GM12878 (cell line): ENCODE results near the gene KLHL2.

Source experiments
- ASH2L ChIP-seq: fragments of 300-600, 200-600 bp; sonication (generic); IDR thresholded peaks from 2 replicates; pipeline ENCODE4 v1.6.1; 2017; ENCODE audit warnings: low read depth, mild to moderate bottlenecking, borderline replicate concordance
- ATF2 ChIP-seq: IDR thresholded peaks from 2 replicates; pipeline ENCODE4 v1.6.1; 2012; ENCODE audit warnings: low read length, inconsistent platforms
- CTCF ChIP-seq, 3 experiments: IDR thresholded peaks in 2 of 3; conservative IDR thresholded peaks in 1 of 3; 2 replicates each; pipeline ENCODE4 v1.5.1; 2011; ENCODE audit warnings: low read depth in 3 of 3, low read length in 3 of 3, mild to moderate bottlenecking in 3 of 3, control low read depth in 2 of 3, moderate library complexity in 2 of 3, inconsistent platforms in 1 of 3, mixed read lengths in 1 of 3; ENCODE audit not compliant: control insufficient read depth in 2 of 3, insufficient read depth in 1 of 3; ENCODE audit errors: extremely low read depth in 1 of 3
- HDAC2 ChIP-seq: fragments of 200-600 bp; sonication (generic); IDR thresholded peaks from 2 replicates; pipeline ENCODE4 v1.6.1; 2017
- MTA2 ChIP-seq: fragments of 450-650 bp; IDR thresholded peaks from 2 replicates; pipeline ENCODE4 v1.6.1; 2016; ENCODE audit warnings: low read depth, mild to moderate bottlenecking, moderate library complexity
- MYB ChIP-seq: fragments of 150-350 bp; IDR thresholded peaks from 2 replicates; pipeline ENCODE4 v1.6.1; 2014; ENCODE audit warnings: mild to moderate bottlenecking, low read depth, low read length, borderline replicate concordance
- NRF1 ChIP-seq: conservative IDR thresholded peaks from 2 replicates; pipeline ENCODE4 v1.6.1; 2011; ENCODE audit warnings: mild to moderate bottlenecking, low read depth, low read length, improper control_type of control experiment
- POLR2AphosphoS5 ChIP-seq: IDR thresholded peaks from 2 replicates; pipeline ENCODE4 v1.6.1; 2011; ENCODE audit warnings: mild to moderate bottlenecking, low read length, inconsistent platforms
- RAD21 ChIP-seq: IDR thresholded peaks from 2 replicates; pipeline ENCODE4 v1.6.1; 2011; ENCODE audit warnings: mild to moderate bottlenecking, low read depth, low read length, moderate library complexity; ENCODE audit not compliant: insufficient read depth
- RAD51 ChIP-seq: fragments of 450-650 bp; IDR thresholded peaks from 2 replicates; pipeline ENCODE4 v1.6.1; 2016; ENCODE audit warnings: moderate library complexity, mild to moderate bottlenecking, inconsistent platforms
- SMARCA5 ChIP-seq: fragments of 450-650 bp; IDR thresholded peaks from 2 replicates; pipeline ENCODE4 v1.6.1; 2017; ENCODE audit warnings: mild to moderate bottlenecking
- SPI1 ChIP-seq: IDR thresholded peaks from 2 replicates; pipeline ENCODE4 v1.6.1; 2011; ENCODE audit warnings: low read depth, mild to moderate bottlenecking, low read length, moderate library complexity, borderline replicate concordance; ENCODE audit not compliant: insufficient read depth
- TCF7 ChIP-seq: IDR thresholded peaks from 2 replicates; pipeline ENCODE4 v1.6.1; 2014; ENCODE audit warnings: antibody characterized with exemption, borderline replicate concordance
- TF ChIP-seq, protein P1 (sequence below): fragments of 150-350 bp; IDR thresholded peaks from 2 replicates; pipeline ENCODE4 v1.6.1; 2016; ENCODE audit warnings: low read depth, low read length

DNA sequence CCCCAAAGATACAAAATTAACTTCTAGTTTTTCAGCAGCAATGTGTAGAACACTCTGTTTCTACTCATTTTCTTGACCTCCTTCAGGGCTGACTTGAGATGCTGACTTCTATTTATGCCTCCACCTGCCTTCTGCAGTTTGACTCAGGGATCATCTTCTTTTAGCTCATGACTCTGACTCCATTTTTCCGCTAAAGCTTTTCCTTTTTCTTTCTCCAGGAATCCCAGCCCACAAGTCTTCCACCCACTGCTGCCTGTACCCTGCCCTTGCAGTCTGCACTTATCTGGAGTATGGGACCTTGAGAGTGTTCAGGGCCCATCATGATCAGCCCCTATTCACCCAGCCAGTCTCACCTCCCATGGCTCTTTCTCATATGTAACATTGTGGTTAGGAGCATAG is 14.9 kb upstream of the KLHL2 start:
- TF ChIP-seq RAD51 (no peak), TCF7 (no peak), POLR2AphosphoS5 (no peak), SMARCA5 (no peak), CTCF (IDR thresholded peaks at IDR 0.05 in 2 of 3, conservative IDR thresholded peaks at IDR 0.05 in 1 of 3; ENCODE audit: control insufficient read depth in 2 of 3, extremely low read depth in 1 of 3, insufficient read depth in 1 of 3, low read depth in 3 of 3, low read length in 3 of 3) (no peak), NRF1 (no peak), ASH2L (no peak), MTA2 (no peak), ATF2 (no peak), SPI1 (no peak), RAD21 (no peak), HDAC2 (no peak), MYB (no peak)
- TF ChIP-seq, protein P1, sequence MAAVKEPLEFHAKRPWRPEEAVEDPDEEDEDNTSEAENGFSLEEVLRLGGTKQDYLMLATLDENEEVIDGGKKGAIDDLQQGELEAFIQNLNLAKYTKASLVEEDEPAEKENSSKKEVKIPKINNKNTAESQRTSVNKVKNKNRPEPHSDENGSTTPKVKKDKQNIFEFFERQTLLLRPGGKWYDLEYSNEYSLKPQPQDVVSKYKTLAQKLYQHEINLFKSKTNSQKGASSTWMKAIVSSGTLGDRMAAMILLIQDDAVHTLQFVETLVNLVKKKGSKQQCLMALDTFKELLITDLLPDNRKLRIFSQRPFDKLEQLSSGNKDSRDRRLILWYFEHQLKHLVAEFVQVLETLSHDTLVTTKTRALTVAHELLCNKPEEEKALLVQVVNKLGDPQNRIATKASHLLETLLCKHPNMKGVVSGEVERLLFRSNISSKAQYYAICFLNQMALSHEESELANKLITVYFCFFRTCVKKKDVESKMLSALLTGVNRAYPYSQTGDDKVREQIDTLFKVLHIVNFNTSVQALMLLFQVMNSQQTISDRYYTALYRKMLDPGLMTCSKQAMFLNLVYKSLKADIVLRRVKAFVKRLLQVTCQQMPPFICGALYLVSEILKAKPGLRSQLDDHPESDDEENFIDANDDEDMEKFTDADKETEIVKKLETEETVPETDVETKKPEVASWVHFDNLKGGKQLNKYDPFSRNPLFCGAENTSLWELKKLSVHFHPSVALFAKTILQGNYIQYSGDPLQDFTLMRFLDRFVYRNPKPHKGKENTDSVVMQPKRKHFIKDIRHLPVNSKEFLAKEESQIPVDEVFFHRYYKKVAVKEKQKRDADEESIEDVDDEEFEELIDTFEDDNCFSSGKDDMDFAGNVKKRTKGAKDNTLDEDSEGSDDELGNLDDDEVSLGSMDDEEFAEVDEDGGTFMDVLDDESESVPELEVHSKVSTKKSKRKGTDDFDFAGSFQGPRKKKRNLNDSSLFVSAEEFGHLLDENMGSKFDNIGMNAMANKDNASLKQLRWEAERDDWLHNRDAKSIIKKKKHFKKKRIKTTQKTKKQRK = no peak
